Central memory CD8-positive, alpha-beta T cell (primary cell): ENCODE data around the gene SPATA13.
"Not testable (repeated sequence)": the region's sequence is repeated elsewhere in the genome, so short reads cannot be mapped to it uniquely, and the experiment has no call there.

Experiments used
- ATAC-seq: fragments of 150-1000 bp; cut with Tn5 transposase; replicated peaks from 2 replicates; pipeline ENCODE4 v1.10.0; 2022; ENCODE audit warnings: mild to moderate bottlenecking, moderate FRiP score, moderate number of reproducible peaks; ENCODE audit not compliant: poor library complexity, severe bottlenecking; ENCODE audit errors: extremely low read depth
- DNase-seq, 2 donors: peaks; one replicate each; pipeline ENCODE4 v3.0.0; 2021; ENCODE audit warnings: low spot score in 2 of 2
- H3K27ac Mint-ChIP-seq: one replicate; pipeline ENCODE4 v1.8.0; 2022; ENCODE audit warnings: low read depth, mild to moderate bottlenecking, moderate library complexity, mixed read lengths
- H3K27me3 Mint-ChIP-seq: one replicate; pipeline ENCODE4 v1.8.0; 2022; ENCODE audit warnings: mixed read lengths
- H3K36me3 Mint-ChIP-seq: one replicate; pipeline ENCODE4 v1.8.0; 2022; ENCODE audit warnings: mild to moderate bottlenecking, moderate library complexity, mixed read lengths; ENCODE audit not compliant: insufficient read depth
- H3K4me1 Mint-ChIP-seq: one replicate; pipeline ENCODE4 v1.8.0; 2022; ENCODE audit warnings: mixed read lengths
- H3K4me3 Mint-ChIP-seq: one replicate; pipeline ENCODE4 v1.8.0; 2022; ENCODE audit warnings: mild to moderate bottlenecking, moderate library complexity, mixed read lengths
- H3K9me3 Mint-ChIP-seq: one replicate; pipeline ENCODE4 v1.8.0; 2022; ENCODE audit warnings: mixed read lengths

SPATA13 gene

DNA sequence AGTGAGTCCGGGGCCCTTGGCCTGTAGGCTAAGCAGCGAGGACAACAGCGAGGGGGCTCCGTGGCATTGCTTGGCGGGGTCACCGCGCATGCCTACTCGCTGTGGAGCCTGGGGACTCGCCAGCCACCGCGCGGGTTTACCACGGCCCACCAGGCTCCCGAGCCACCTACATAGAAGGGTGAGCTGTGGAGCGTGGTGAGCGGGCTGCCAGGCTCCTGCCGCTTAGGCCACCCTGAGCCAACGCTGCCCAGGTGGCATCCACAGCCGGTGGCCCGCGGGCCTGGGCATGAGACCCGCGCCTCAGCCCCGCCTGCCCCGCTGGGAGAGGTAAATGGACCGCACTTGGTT is 180.1 kb downstream of the SPATA13 start:
- H3K27me3 Mint-ChIP-seq, result peaks cover 16% of the 10 kb centered on the region
- H3K9me3 Mint-ChIP-seq, result no peaks in the 10 kb centered on the region
- DNase-seq (no peak), ATAC-seq (no peak)
- no peaks in the 10 kb centered on the region for H3K36me3 Mint-ChIP-seq
- no peak overlapping the region for H3K4me3 Mint-ChIP-seq
- H3K27ac Mint-ChIP-seq, result no peak overlapping the region
- H3K4me1 Mint-ChIP-seq, result no peaks in the 10 kb centered on the region

DNA sequence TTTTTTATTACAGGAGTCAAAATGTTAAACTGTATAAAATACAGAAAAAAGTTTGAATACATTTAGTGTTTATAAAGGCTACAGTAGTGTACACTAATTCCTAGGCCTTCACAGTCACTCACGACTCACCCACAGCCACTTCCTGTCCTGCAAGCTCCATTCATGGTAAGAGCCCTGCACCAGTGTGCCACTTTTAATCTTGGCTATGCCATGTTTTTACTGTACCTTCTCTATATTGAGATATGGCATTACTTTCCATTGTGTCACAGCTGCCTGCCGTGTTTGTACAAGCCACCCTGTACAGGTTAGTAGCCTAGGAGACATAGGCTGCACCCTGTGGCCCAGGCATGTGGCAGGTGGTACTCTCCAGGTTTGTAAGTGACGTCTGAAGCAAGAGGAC is 180.9 kb downstream of the SPATA13 start:
- Mint-ChIP-seq H3K9me3 (no peaks in the 10 kb centered on the region), H3K27me3 (peaks cover 10% of the 10 kb centered on the region), H3K4me1 (no peaks in the 10 kb centered on the region), H3K4me3 (no peak overlapping the region), H3K36me3 (no peaks in the 10 kb centered on the region), H3K27ac (no peak overlapping the region)
- no peak for ATAC-seq
- no peak for DNase-seq

DNA sequence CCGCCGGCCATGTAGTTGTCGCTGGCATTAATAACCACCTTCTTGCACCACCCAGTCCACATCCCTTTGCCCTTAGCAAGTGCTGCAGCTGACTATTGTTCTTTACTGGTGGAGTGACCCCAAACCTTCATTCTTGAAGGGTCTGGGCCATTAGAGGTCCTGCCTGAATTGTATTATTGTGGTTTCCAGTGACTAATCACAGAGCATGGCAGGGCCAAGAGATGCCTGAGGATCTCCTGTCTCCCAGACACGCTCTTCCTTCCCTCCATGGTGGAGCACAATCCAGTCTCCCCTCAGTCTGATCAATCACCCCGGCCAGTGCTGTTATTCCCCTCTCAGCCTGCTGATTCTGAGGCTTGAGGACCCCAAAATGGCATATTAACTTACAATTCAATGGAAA is 187.9 kb downstream of the SPATA13 start:
- Mint-ChIP-seq H3K4me3 (no peak overlapping the region), H3K27ac (no peak overlapping the region), H3K9me3 (no peaks in the 10 kb centered on the region), H3K27me3 (peaks cover 10% of the 10 kb centered on the region), H3K4me1 (no peaks in the 10 kb centered on the region), H3K36me3 (no peaks in the 10 kb centered on the region)
- no peak for ATAC-seq
- DNase-seq, result no peak

DNA sequence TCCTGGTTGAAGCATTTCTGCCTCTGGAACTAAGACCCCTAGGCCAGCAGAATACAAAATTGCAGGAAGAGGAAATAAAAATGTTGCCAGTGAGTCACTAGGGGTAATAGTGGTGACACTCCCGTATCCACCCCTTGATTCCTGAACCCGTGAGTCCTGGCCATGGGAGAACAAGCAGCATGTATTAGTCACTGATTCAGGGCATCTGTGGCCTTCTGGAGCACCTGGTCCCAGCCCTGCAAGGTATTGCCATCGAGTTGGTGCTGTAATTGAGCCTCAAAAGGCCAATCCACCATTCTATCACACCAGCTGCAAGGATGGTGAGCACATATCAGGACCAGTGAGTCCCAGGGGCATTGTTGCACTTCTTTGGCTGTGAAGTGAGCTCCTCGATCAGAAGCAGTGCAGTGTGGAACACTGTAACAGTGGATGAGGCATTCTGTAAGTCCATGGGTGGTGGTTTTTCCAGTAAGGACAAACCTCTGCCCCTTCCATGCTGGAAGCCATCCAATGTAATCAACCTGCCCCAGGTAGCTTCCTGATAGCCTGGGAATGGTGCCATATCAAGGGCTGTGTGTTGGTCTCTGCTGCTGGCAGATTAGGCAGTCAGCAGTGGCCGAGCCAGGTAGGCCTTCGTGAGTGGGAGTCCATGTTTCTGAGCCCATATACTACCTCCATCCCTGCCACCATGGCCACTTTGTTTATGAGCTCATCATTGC is 188.4 kb downstream of the SPATA13 start:
- Mint-ChIP-seq H3K4me3 (no peak overlapping the region), H3K9me3 (no peaks in the 10 kb centered on the region), H3K27ac (no peak overlapping the region), H3K4me1 (no peaks in the 10 kb centered on the region), H3K27me3 (peaks cover 10% of the 10 kb centered on the region), H3K36me3 (no peaks in the 10 kb centered on the region)
- ATAC-seq (no peak), DNase-seq (no peak)

DNA sequence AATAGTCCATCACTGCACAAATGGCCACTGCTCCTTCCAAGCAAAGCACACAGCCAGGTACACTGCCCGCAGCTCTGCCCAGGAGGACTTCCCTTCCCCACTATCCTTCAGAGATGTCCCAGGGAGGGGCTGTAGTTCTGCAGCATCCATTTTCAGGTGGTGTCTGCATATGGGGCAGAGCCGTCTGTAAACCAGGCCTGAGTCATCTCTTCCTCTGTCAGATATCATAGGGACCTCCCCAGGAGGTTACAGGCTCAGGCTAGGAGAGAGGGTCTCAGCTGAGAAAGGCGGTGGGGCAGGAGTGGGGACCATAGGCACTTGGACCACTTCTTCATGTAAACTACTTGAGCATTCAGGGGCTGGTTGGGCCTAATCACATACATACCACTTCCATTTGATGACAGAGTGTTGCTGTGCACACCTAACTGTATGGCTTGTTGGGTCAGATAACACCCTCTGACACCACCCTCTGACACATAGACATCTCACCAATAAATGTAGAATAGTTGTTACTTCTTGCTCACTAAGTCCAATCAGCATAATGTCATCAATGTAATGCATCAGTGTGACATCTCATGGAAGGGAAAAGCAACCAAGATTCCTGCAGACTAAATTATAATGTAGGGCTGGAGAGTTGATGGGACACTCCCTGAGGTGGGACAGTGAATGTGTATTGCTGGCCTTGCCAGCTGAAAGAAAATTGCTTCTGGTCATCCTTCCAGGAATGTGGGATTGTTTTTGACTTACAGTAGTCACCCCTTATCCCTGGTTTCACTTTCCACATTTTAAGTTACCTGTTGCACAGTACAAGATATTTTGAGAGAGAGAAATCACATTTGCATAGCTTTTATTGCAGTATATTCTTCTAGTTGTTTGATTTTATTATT is 189.5 kb downstream of the SPATA13 start:
- not testable (repeated sequence) for H3K4me3 Mint-ChIP-seq, H3K4me1 Mint-ChIP-seq, H3K36me3 Mint-ChIP-seq, H3K27ac Mint-ChIP-seq, DNase-seq, H3K27me3 Mint-ChIP-seq, H3K9me3 Mint-ChIP-seq, ATAC-seq

DNA sequence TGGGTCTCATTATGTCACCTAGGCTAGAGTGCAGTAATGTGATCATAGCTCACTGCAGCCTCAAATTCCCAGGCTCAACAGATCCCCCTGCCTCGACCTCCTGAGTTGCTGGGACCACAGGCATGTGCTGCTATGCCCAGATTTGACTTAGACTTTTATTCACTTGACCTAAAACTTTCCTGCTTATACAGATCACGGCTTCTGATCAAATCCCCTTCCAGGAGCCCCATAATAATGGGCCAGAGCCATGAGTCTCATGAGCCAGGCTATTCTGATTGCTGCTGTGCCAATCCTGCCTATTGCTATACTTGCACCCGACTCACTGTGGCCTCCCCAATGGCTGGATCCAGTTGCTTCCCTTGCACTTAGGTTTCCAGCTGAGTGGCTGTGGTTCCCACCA is 190.9 kb downstream of the SPATA13 start:
- no peaks in the 10 kb centered on the region for H3K27me3 Mint-ChIP-seq
- ATAC-seq, result no peak
- H3K27ac Mint-ChIP-seq, result no peak overlapping the region
- DNase-seq, result no peak
- H3K9me3 Mint-ChIP-seq, result no peaks in the 10 kb centered on the region
- no peaks in the 10 kb centered on the region for H3K4me1 Mint-ChIP-seq
- H3K4me3 Mint-ChIP-seq, result no peak overlapping the region
- no peaks in the 10 kb centered on the region for H3K36me3 Mint-ChIP-seq

DNA sequence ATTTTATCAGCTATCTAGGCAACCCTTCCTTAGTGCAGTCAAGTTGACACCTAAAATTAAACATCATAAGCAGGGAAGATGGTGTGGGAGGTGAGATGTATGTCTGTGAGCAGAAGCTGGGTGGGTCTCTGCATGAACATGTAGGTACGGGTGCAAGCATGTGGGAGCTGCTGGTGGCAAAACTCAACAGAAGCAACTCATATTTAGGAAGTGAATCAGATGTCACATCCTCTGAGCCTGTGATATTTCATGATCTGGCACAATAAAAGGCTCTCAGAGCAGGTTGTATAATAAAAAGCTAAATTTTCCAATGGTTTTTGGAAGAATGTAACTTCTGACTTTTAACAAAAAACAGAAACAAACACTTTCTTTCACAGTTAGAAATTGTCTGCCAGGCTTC is 193.2 kb downstream of the SPATA13 start:
- Mint-ChIP-seq H3K27ac (no peak overlapping the region), H3K9me3 (no peaks in the 10 kb centered on the region), H3K27me3 (no peaks in the 10 kb centered on the region), H3K36me3 (no peaks in the 10 kb centered on the region), H3K4me1 (no peaks in the 10 kb centered on the region), H3K4me3 (no peak overlapping the region)
- ATAC-seq (no peak), DNase-seq (no peak)

DNA sequence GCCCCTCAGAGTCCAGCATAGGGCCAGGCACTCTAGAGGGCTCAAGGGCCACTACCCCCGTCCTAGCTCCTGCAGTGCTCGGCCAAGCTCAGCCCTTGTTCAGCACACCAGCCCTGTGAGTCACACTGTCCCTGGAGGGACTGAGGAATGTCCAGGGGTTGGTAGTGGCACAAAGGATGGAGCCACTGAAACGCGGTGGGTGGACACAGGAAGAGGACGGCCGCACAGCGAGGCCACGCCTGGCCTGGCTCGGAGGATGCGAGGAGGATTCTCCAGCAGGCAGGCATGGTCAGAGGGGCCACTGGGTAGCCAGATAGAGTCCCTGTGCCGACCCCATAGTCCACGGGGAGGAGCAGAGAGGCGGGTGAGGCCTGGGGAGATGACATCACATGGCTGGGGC is 194.6 kb downstream of the SPATA13 start:
- no peak for ATAC-seq
- no peak overlapping the region for H3K4me3 Mint-ChIP-seq
- no peaks in the 10 kb centered on the region for H3K9me3 Mint-ChIP-seq
- H3K27me3 Mint-ChIP-seq, result no peaks in the 10 kb centered on the region
- no peaks in the 10 kb centered on the region for H3K36me3 Mint-ChIP-seq
- H3K27ac Mint-ChIP-seq, result no peak overlapping the region
- H3K4me1 Mint-ChIP-seq, result no peaks in the 10 kb centered on the region
- DNase-seq, result no peak

DNA sequence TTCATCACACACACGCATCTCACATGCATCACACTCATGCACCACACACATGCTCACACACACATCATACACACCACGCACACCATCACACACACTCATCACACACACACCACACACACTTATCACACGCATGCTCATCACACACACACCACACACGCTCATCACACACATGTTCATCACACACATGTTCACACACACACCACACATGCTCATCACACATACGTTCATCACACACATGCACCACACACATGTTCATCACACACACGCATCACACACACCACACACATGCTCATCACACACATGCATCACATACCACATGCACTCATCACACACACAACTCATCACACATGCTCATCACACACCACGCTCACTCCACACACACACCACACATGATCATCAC is 195.8 kb downstream of the SPATA13 start:
- DNase-seq, result no peak
- Mint-ChIP-seq H3K9me3 (no peaks in the 10 kb centered on the region), H3K27ac (no peak overlapping the region), H3K36me3 (no peaks in the 10 kb centered on the region), H3K4me3 (no peak overlapping the region), H3K4me1 (no peaks in the 10 kb centered on the region), H3K27me3 (no peaks in the 10 kb centered on the region)
- ATAC-seq, result no peak
